Kidney (tissue), 14 donors: ENCODE measurements around the gene ITPR1. TPM values are rescaled to one million over a fixed set of nuclear protein-coding genes. Genes with fewer than 3 reads are reported as not detected.

ENCODE experiments used
- DNase-seq, 5 donors: peaks; one replicate each; pipeline ENCODE4 v3.0.0-alpha.2; 2013 to 2020
- FAIRE-seq: peaks from 2 replicates; lab custom pipeline; 2012; peaks lifted over from hg19 to GRCh38; lab: Jason Lieb, UNC
- H3K27ac ChIP-seq, 2 donors: one replicate each; pipeline ENCODE4 v1.7.0; 2013; ENCODE audit warnings: low read depth in 2 of 2, low read length in 2 of 2, inconsistent platforms in 1 of 2
- H3K27me3 ChIP-seq: one replicate; pipeline ENCODE4 v1.7.1; 2013; ENCODE audit warnings: low read length, inconsistent platforms; ENCODE audit not compliant: control insufficient read depth, insufficient read depth
- H3K36me3 ChIP-seq, 3 donors: one replicate each; pipeline versions ENCODE4 v1.7.0 to v1.7.1; 2013; ENCODE audit warnings: low read length in 3 of 3, control low read depth in 1 of 3, inconsistent platforms in 1 of 3; ENCODE audit not compliant: insufficient read depth in 3 of 3, control insufficient read depth in 2 of 3
- H3K4me1 ChIP-seq, 3 donors: one replicate each; pipeline versions ENCODE4 v1.7.0 to v1.7.1; 2013; ENCODE audit warnings: low read length in 3 of 3, inconsistent platforms in 1 of 3, low read depth in 1 of 3; ENCODE audit not compliant: control insufficient read depth in 2 of 3, insufficient read depth in 2 of 3
- H3K4me3 ChIP-seq, 3 donors: one replicate each; pipeline versions ENCODE4 v1.7.0 to v1.8.1; 2013; ENCODE audit warnings: low read length in 3 of 3, control low read depth in 1 of 3, inconsistent platforms in 1 of 3
- H3K9ac ChIP-seq, 3 donors: one replicate each; pipeline versions ENCODE4 v1.7.0 to v1.7.1; 2013; ENCODE audit warnings: low read length in 3 of 3, control low read depth in 1 of 3, inconsistent platforms in 1 of 3
- H3K9me3 ChIP-seq, 3 donors: one replicate each; pipeline versions ENCODE4 v1.7.0 to v1.7.1; 2013; ENCODE audit warnings: low read length in 3 of 3, control low read depth in 1 of 3, inconsistent platforms in 1 of 3; ENCODE audit not compliant: control insufficient read depth in 2 of 3, insufficient read depth in 1 of 3
- intact Hi-C: fragments of 100-400 bp; cut with DNase I; formaldehyde crosslinking; loops from one replicate; pipeline ENCODE4 v1.11.1; 2022
- polyA plus RNA-seq: library from polyadenylated mRNA; stranded (reverse); fragments of 350-450 nt; fragmentation: Illumina TruSeq; extraction: RNeasy Lipid Tissue Mini Kit (QIAGEN cat#74804); gene quantifications from one replicate; pipeline ENCODE4 v1.2.3, GENCODE V29; 2014; ENCODE audit warnings: low read depth, low replicate concordance; ENCODE audit not compliant: insufficient read depth
- total RNA-seq: library from RNA; stranded (reverse); fragmentation: NEBNext Ultra II Directional; extraction: Animal tissue kit (Norgen Biotek cat#: 25700); gene quantifications from one replicate; pipeline ENCODE4 v1.2.1, GENCODE V29; 2021
- TF ChIP-seq, protein P1 (sequence below): IDR thresholded peaks from 3 replicates; pipeline ENCODE4 v1.5.1; 2012; ENCODE audit warnings: mild to moderate bottlenecking, moderate library complexity, borderline replicate concordance; ENCODE audit not compliant: insufficient read depth; ENCODE audit errors: extremely low read depth
- donor health status: control.
- donor health status: control.
- donor health status: control.
- donor health status: control.
- donor health status: control.
- donor health status: DM: yes; HTN: yes; CAD: no.
- donor health status: Normal renal cell carcinoma (clear cell type).

ITPR1 gene
- total and polyA plus RNA-seq, 2 donors from 2014 or later = 30.2 to 81.2 TPM

DNA sequence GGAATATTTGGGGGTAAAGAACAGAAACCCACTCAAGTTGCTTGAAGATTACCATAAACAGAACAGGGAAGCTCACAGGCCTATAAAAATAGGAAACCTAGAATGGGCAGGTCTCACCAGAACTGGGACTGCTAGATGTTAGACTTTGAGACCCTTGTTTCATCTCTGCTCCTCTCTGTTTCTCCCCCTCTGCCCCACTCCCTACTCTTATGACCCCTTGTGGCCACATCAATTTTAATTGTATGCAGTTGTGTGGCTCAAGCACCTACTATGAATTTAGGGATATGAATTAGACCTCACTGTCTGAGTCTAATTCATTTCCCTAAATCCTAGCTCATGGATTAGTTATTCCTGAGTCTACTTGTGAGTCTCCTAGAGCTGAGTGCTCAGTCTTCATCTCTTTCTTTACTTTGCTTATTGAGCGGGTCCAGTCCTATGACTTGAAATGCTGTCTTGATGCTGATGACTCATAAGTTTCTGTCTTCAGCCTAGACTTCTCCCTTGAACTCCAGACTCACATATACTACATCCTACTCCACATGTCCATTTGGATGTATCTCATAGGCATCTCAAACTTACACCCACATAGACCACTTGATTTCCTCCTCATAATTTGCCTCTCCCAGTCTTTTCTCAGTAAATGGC lies 78.7 kb downstream of the ITPR1 start:
- no peaks in the 10 kb centered on the region for H3K27me3 ChIP-seq
- DNase-seq (no peak), FAIRE-seq (no peak)
- no peak overlapping the region for H3K27ac ChIP-seq
- intact Hi-C loops = no loop called here
- H3K9ac ChIP-seq = no peak overlapping the region
- H3K36me3 ChIP-seq = no peaks in the 10 kb centered on the region
- H3K9me3 ChIP-seq = no peaks in the 10 kb centered on the region
- H3K4me1 ChIP-seq = peaks cover 0 to 10% (median 2%) of the 10 kb centered on the region in 3 donors
- TF ChIP-seq, protein P1, sequence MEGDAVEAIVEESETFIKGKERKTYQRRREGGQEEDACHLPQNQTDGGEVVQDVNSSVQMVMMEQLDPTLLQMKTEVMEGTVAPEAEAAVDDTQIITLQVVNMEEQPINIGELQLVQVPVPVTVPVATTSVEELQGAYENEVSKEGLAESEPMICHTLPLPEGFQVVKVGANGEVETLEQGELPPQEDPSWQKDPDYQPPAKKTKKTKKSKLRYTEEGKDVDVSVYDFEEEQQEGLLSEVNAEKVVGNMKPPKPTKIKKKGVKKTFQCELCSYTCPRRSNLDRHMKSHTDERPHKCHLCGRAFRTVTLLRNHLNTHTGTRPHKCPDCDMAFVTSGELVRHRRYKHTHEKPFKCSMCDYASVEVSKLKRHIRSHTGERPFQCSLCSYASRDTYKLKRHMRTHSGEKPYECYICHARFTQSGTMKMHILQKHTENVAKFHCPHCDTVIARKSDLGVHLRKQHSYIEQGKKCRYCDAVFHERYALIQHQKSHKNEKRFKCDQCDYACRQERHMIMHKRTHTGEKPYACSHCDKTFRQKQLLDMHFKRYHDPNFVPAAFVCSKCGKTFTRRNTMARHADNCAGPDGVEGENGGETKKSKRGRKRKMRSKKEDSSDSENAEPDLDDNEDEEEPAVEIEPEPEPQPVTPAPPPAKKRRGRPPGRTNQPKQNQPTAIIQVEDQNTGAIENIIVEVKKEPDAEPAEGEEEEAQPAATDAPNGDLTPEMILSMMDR = no peak
- H3K4me3 ChIP-seq = no peak overlapping the region

DNA sequence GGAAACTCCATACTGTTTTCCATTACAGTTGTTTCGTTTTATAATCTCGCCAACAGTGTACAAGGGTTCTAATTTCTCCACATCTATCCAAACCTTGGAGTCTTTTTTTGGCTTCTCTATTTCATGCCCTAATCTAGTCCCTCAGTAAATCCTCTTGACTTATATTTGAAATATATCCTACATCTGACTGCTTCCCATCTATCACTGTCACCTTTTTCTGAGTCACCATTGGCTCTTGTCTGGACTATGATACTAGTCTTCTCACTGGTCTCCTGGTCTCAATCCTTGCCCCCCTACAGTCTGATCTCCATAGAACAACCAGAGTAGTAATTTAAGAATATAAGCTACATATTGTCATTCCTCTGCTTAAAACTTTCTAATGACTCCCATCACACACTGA lies 80.0 kb downstream of the ITPR1 start:
- no peak for FAIRE-seq
- intact Hi-C loops = no loop called here

DNA sequence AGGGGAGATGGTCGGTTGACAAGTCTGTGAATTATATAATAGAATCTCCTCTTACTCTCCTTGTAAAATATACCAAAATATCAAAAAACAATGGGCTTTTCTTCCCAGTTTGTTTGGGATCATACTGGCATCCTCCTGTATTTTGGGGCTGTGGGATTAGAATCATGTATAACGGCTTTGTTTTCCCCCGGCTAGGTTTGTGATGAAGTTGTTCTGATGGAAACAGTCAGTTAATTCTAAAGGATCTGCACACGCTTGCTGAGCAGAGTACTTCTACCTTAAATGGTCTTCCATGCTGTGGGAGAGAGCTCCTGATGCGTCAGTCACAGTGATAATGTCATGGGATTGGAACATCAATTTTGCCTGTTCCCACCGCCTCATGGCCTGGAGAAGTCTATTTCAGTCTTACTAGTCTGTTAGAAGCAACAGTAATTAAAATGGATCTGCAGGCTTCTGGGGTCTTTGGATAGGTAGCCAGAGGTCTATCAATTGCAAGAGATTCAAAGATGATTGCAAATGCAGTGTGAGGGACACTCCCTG lies 81.3 kb downstream of the ITPR1 start:
- H3K9me3 ChIP-seq = no peaks in the 10 kb centered on the region
- no peaks in the 10 kb centered on the region for H3K36me3 ChIP-seq
- FAIRE-seq (no peak), DNase-seq (no peak)
- H3K9ac ChIP-seq = no peak overlapping the region
- no peak overlapping the region for H3K4me3 ChIP-seq
- peaks cover 0 to 5% (median 2%) of the 10 kb centered on the region in 3 donors for H3K4me1 ChIP-seq
- intact Hi-C loops = no loop called here
- TF ChIP-seq, protein P1 = no peak
- H3K27ac ChIP-seq = no peak overlapping the region
- H3K27me3 ChIP-seq = no peaks in the 10 kb centered on the region

More for the DNA sequence above, 80.0 kb downstream of the ITPR1 start:
- no peaks in the 10 kb centered on the region for H3K36me3 ChIP-seq
- no peak overlapping the region for H3K4me3 ChIP-seq
- DNase-seq = no peak
- peaks cover 0 to 5% (median 2%) of the 10 kb centered on the region in 3 donors for H3K4me1 ChIP-seq
- H3K9ac ChIP-seq = no peak overlapping the region
- TF ChIP-seq, protein P1 = no peak
- no peaks in the 10 kb centered on the region for H3K27me3 ChIP-seq
- H3K27ac ChIP-seq = no peak overlapping the region
- no peaks in the 10 kb centered on the region for H3K9me3 ChIP-seq
